ENCODE results near the gene NCR3LG1. TPM values are rescaled to one million over a fixed set of nuclear protein-coding genes. Genes with fewer than 3 reads are reported as not detected.
"Not testable (repeated sequence)": the region's sequence is repeated elsewhere in the genome, so short reads cannot be mapped to it uniquely, and the experiment has no call there.

Gene NCR3LG1
- total RNA-seq, 1 experiment from 2014 or later, result 1.1 TPM

GRCh38 chr11:17410606-17411379 is 59.2 kb downstream of the NCR3LG1 start:
- DNase-seq (ENCODE audit: low read depth), result no peak

- DNase-seq (ENCODE audit: low read depth), result no peak
Measured at GRCh38 chr11:17411418-17411817, 59.8 kb downstream of the NCR3LG1 start.

DNA sequence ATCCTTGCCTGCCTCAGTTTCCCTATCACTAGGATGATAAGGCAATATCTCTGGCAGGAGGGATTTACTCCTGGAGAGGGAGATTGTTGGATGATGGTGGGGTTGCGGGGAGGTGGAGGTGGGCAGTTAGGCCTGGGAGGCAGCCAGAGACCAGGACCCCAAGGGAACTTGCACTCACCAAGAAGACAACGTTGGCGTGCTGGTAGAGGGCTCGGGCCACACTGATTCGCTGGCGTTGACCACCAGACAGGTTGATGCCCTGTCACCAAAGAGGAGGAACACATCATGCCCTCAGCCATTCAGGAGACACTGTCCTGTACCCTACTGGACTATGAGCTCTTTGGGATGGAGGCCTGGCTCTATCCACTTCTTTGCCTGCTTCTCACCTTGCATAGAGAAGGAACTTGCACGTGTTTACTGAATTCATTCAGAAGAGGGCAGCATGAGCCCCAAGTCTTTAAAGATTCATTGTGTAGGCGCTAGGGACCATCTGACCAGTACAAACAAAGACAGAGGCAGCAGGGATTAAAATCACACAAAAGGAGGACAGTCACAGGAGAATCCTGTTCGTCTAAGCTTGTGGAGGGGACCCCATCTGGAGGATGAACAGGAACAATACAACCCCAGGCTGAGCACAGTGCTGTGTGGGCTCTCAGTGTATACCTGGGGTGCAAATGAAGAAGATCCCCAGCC is 61.0 kb downstream of the NCR3LG1 start:
- no peak for DNase-seq (ENCODE audit: low read depth)

- no peak for DNase-seq (ENCODE audit: low read depth)
Measured at GRCh38 chr11:17413414-17414316, 62.1 kb downstream of the NCR3LG1 start.

GRCh38 chr11:17414317-17414737 is 62.7 kb downstream of the NCR3LG1 start:
- no peak for DNase-seq (ENCODE audit: low read depth)

GRCh38 chr11:17414992-17415391 is 63.4 kb downstream of the NCR3LG1 start:
- no peak for DNase-seq (ENCODE audit: low read depth)

DNA sequence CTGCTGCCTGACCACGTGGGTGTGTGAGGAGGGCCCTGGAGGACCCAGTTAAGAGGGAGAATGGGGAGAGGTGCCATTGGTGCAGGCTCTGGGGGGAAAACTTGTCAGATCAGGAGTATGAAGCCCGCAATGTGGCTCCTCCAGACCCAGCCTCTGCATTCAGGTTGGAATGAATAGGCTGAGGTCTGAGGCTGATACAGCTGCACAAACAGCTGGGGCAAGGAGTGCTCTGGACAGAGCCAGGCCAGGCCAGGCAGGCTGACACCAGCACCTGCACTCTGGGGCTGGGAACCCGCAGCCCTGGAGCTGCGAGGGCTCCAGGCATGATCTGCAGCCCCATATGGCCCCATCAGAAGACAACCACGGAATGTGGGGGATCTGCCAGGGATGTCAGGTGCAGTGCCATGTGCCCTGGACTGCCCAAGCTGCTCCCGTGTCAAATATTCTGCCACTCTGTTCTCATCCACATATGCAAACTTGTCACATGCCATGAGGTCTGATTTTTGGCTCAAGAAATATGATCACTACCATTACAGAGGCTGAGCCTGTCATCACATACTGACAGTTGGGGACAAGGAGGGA is 64.0 kb downstream of the NCR3LG1 start:
- DNase-seq (ENCODE audit: low read depth), result no peak

DNA sequence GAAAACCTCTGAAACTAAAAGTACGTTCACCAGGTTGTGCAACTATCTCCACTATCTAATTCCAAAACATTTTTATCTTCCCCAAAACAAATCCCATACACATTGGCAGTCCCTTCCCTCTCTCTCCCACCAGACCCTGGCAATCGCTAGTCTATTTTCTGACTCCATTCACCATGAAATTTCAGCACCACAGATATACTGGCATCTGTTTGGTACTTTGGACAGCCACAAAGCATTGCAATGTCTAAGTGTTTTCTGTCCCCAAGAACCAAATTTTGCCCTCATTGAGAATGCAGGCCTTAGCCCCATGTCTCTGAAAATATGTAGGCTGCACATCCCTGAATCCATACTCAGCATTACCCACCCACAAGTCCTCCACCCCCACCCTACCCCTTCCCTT is 64.9 kb downstream of the NCR3LG1 start:
- no peak for DNase-seq (ENCODE audit: low read depth)

- DNase-seq (ENCODE audit: low read depth), result no peak
Measured at GRCh38 chr11:17418444-17419081, 67.0 kb downstream of the NCR3LG1 start.

- no peak for DNase-seq (ENCODE audit: low read depth)
Measured at GRCh38 chr11:17421781-17422180, 70.2 kb downstream of the NCR3LG1 start.

DNA sequence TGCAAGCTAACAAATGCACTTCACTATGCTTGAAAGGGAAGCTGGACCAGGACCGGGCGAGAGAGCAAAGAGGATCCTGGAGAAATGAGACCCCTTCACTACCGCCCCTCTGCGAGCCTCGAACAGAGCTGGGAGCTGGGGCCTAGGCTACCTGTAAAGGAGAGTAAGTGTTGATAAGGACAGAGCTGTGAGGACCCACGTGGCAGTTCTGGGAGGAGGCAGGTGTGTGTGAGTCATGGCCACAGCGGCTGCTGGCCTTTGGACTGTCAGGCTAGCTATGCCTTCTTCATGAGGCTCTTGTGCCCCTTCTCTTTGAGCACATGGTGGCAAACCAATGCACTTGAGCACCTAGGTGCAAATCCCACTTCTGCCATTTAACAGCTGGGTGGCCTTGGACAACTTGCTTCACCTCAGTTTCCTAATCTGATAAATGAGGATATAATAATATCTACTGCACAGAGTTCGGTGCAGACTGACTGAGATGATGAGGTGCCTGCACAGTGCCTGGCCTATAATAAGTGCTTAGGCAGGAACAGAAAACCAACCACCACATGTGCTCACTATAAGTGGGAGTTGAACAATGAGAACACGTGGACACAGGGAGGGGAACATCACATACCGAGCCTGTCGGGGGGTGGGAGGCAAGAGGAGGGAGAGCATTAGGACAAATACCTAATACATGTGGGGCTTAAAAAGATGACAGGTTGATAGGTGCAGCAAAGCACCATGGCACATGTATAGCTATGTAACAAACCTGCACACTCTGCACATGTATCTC is 72.1 kb downstream of the NCR3LG1 start:
- DNase-seq (ENCODE audit: low read depth), result no peak

DNA sequence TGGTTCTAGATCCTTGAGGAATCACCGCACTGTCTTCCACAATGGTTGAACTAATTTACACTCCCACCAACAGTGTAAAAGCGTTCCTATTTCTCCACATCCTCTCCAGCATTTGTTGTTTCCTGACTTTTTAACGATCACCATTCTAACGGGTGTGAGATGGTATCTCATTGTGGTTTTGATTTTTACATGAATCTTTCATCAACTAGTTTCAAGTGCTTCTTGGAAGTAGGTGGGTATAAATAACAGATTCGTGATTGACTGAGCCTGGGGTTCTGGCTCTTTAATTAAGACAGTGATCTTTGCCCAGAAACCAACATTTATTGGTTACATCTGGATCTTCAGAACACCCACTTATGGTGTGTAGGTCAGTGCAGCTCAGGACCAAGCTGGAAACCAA is 74.6 kb downstream of the NCR3LG1 start:
- not testable (repeated sequence) for DNase-seq (ENCODE audit: low read depth)

Other genes starting within 250 kb of the NCR3LG1 start
- 17.0 and 22.3 TPM in 2 replicates for gene PIK3C2A, start 143.8 kb upstream of the NCR3LG1 start, total RNA-seq (2014; rRNA removed; shearing (Covaris generic))
- 64.3 and 84.9 TPM in 2 replicates for gene NUCB2, start 75.1 kb upstream of the NCR3LG1 start, total RNA-seq (2014; rRNA removed; shearing (Covaris generic))
- gene KCNJ11, start 36.9 kb downstream of the NCR3LG1 start, total RNA-seq (2014; rRNA removed; shearing (Covaris generic)), result not detected in 2 replicates
- not detected in 2 replicates for gene ABCC8, start 125.0 kb downstream of the NCR3LG1 start, total RNA-seq (2014; rRNA removed; shearing (Covaris generic))
- not detected in 2 replicates for gene USH1C, start 192.6 kb downstream of the NCR3LG1 start, total RNA-seq (2014; rRNA removed; shearing (Covaris generic))
- gene OTOG, start 195.5 kb downstream of the NCR3LG1 start, total RNA-seq (2014; rRNA removed; shearing (Covaris generic)), result not detected in 2 replicates